ENCODE data around the gene VSX1. TPM values are rescaled to one million over a fixed set of nuclear protein-coding genes. Genes with fewer than 3 reads are reported as not detected.
A peak's percentile ranks its signal among the peaks of the same experiment; 100 is the strongest.

The VSX1 gene
- total and polyA plus RNA-seq, 8 donors: 0.05 TPM; not detected in 7

DNA sequence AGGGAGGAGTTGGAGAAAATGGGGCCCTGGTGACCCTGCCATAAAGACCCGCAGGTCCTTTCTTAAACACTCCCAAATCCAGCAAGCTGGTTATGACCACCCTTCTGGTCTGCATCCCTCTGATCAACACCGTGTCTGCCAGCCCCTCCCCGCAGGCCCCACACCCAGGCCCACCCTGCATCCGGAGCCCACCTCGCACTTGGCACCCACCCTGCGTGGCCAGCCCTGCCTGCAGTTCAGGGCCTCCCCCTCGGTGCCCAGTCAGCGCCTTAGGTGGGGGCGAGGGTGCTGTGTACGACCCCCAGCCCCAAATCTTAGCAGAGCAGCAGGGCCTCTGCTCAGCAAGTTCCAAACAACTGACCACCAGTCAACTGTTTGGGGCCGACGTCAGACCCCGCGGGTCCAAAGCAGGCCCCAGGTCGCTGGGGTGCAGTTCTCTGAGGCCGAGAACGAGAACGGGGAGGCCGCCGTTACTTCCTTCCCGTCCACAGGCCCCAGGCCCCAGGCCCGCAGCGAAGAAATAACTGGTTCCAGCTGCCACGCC, 25.2 kb downstream of the VSX1 start:
- TF ChIP-seq POLR2A (IDR thresholded peaks at IDR 0.05): no peak
- peak in 1 of 3 donors; percentile 17 for TF ChIP-seq POLR2AphosphoS5 (IDR thresholded peaks at IDR 0.05)
- no peaks in the 10 kb centered on the region for H3K9me3 ChIP-seq
- DNase-seq: peak; percentile 16 to 35
- peak overlapping the region; percentile 58 to 81 (median 76) for H3K4me3 ChIP-seq
- H3K4me1 ChIP-seq: peaks cover 66 to 85% (median 78%) of the 10 kb centered on the region in 4 donors
- no peaks in the 10 kb centered on the region for H3K36me3 ChIP-seq
- intact Hi-C loops (cut with DNase I; ENCODE audit: low total_unique reads): no loop called here
- no peaks in the 10 kb centered on the region for H3K27me3 ChIP-seq
- WGBS, 5 donors: 3 to 9% (median 7%) methylated on average over 21 to 24 of the region's 24 CpGs
- H3K27ac ChIP-seq: peak overlapping the region; percentile 94 to 98 (median 95)

GRCh38 chr20:25055711-25056495, 26.0 kb downstream of the VSX1 start:
- Histone ChIP-seq H3K27ac (peak overlapping the region; percentile 68 to 98 (median 95)), H3K4me3 (peak overlapping the region; percentile 58 to 81 (median 76)), H3K27me3 (no peaks in the 10 kb centered on the region), H3K9me3 (no peaks in the 10 kb centered on the region), H3K36me3 (no peaks in the 10 kb centered on the region), H3K4me1 (peaks cover 70 to 88% (median 82%) of the 10 kb centered on the region in 4 donors)
- intact Hi-C loops (cut with DNase I; ENCODE audit: low total_unique reads): no loop called here
- 36 to 62% (median 45%) methylated on average over 8 of the region's 8 CpGs for WGBS, 5 donors
- peak in 1 of 3 donors; percentile 55 for TF ChIP-seq POLR2AphosphoS5 (IDR thresholded peaks at IDR 0.05)
- no peak for TF ChIP-seq CTCF (IDR thresholded peaks at IDR 0.05)
- DNase-seq: peak; percentile 32 to 69

DNA sequence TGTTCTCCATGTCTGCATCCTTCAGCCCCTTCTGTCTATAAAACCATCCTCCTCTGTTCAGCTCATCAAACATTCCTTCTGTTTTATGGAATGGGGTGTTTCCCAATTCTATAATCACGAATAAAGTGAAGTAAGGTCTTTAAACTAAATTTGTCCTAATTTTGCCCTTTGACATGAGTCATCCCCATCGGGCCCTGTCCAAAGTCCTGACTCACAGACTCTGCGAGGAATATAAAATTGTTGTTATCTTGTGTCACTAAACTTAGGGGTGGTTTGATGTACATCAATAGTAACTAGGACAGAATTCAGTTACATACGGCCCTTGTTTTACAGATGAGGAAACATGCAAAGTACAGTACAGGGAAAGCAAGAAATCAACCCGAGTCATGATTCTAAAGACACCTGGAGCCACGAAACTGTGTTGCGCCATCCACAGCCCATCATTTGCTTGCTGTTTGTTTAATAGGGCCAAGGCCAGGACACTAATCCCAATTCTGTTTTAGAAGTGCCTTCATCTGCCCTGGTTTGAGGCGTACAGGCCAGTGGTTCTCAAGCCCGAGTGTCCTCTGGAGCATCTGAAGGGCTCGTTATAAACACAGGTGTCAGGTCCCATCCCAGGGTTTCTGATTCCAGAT, 26.8 kb downstream of the VSX1 start:
- intact Hi-C loops (cut with DNase I; ENCODE audit: low total_unique reads): no loop called here
- Histone ChIP-seq H3K27ac (peak overlapping the region; percentile 68 to 98 (median 95)), H3K36me3 (no peaks in the 10 kb centered on the region), H3K4me3 (peak overlapping the region in 1 of 4 donors; percentile 81), H3K27me3 (no peaks in the 10 kb centered on the region), H3K9me3 (no peaks in the 10 kb centered on the region), H3K4me1 (peaks cover 78 to 88% (median 85%) of the 10 kb centered on the region in 4 donors)
- TF ChIP-seq POLR2AphosphoS5 (IDR thresholded peaks at IDR 0.05): no peak
- TF ChIP-seq CTCF (IDR thresholded peaks at IDR 0.05): no peak
- TF ChIP-seq EP300 (IDR thresholded peaks at IDR 0.05): no peak
- TF ChIP-seq POLR2A (IDR thresholded peaks at IDR 0.05): no peak
- DNase-seq: peak in 1 of 2 donors; percentile 24
- 68 to 74% (median 69%) methylated on average over 10 of the region's 10 CpGs for WGBS, 5 donors

GRCh38 chr20:25054096-25054820, 27.7 kb downstream of the VSX1 start:
- intact Hi-C loops (cut with DNase I; ENCODE audit: low total_unique reads): no loop called here
- TF ChIP-seq EP300 (IDR thresholded peaks at IDR 0.05): no peak
- no peak for TF ChIP-seq CTCF (IDR thresholded peaks at IDR 0.05)
- TF ChIP-seq POLR2AphosphoS5 (IDR thresholded peaks at IDR 0.05): no peak
- no peak for TF ChIP-seq POLR2A (IDR thresholded peaks at IDR 0.05)

More at GRCh38 chr20:25054096-25054820, 27.7 kb downstream of the VSX1 start:
- Histone ChIP-seq H3K4me1 (peaks cover 80 to 89% (median 87%) of the 10 kb centered on the region in 4 donors), H3K9me3 (no peaks in the 10 kb centered on the region), H3K27me3 (no peaks in the 10 kb centered on the region), H3K27ac (peak overlapping the region; percentile 20 to 98 (median 94)), H3K36me3 (no peaks in the 10 kb centered on the region), H3K4me3 (peak overlapping the region in 1 of 4 donors; percentile 81)
- WGBS, 5 donors: 43 to 66% (median 52%) methylated on average over 3 of the region's 3 CpGs
- DNase-seq: peak in 1 of 2 donors; percentile 22

Measured in stomach (tissue), 9 donors.